Lower leg skin (tissue), 3 donors: ENCODE data around the gene CAMKK2.

Experiments
- POLR2A ChIP-seq, 2 donors: fragments of 450-650 bp; IDR thresholded peaks; one replicate each; pipeline ENCODE4 v1.6.1; 2016 to 2017; ENCODE audit warnings: antibody characterized with exemption in 2 of 2, mild to moderate bottlenecking in 1 of 2, moderate library complexity in 1 of 2
- TF ChIP-seq, protein P1 (sequence below), 3 donors: fragments of 450-650 bp; IDR thresholded peaks; one replicate each; pipeline ENCODE4 v1.5.1; 2016; ENCODE audit warnings: antibody characterized with exemption in 3 of 3, mild to moderate bottlenecking in 3 of 3, moderate library complexity in 2 of 3

GRCh38 chr12:121330692-121331091, 34.2 kb upstream of the CAMKK2 start:
- no peak for TF ChIP-seq POLR2A (IDR thresholded peaks at IDR 0.05)
- TF ChIP-seq, protein P1, sequence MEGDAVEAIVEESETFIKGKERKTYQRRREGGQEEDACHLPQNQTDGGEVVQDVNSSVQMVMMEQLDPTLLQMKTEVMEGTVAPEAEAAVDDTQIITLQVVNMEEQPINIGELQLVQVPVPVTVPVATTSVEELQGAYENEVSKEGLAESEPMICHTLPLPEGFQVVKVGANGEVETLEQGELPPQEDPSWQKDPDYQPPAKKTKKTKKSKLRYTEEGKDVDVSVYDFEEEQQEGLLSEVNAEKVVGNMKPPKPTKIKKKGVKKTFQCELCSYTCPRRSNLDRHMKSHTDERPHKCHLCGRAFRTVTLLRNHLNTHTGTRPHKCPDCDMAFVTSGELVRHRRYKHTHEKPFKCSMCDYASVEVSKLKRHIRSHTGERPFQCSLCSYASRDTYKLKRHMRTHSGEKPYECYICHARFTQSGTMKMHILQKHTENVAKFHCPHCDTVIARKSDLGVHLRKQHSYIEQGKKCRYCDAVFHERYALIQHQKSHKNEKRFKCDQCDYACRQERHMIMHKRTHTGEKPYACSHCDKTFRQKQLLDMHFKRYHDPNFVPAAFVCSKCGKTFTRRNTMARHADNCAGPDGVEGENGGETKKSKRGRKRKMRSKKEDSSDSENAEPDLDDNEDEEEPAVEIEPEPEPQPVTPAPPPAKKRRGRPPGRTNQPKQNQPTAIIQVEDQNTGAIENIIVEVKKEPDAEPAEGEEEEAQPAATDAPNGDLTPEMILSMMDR (IDR thresholded peaks at IDR 0.05) = no peak
